Measurements from ENCODE around the gene ARPC4.

The ARPC4 gene

GRCh38 chr3:9812870-9813483 lies 20.1 kb downstream of the ARPC4 start:
- H3K4me1 ChIP-seq (ENCODE audit: low read length) = peaks cover 16% of the 10 kb centered on the region
- H3K4me2 ChIP-seq (ENCODE audit: low read length) = no peak overlapping the region
- H3K9me3 ChIP-seq (ENCODE audit: insufficient read depth, low read length) = no peaks in the 10 kb centered on the region
- peaks cover 4% of the 10 kb centered on the region for H3K36me3 ChIP-seq (replicated peaks; ENCODE audit: low read depth, low read length)
- H3K4me3 ChIP-seq (ENCODE audit: low read length) = no peak overlapping the region
- no peak overlapping the region for H2AFZ ChIP-seq (ENCODE audit: low read depth, low read length)
- H3K79me2 ChIP-seq (ENCODE audit: low read length) = no peaks in the 10 kb centered on the region
- no peak overlapping the region for H3K27ac ChIP-seq (ENCODE audit: low read length)
- no peaks in the 10 kb centered on the region for H4K20me1 ChIP-seq (ENCODE audit: insufficient read depth, low read length)
- TF ChIP-seq EZH2phosphoT487 (IDR thresholded peaks at IDR 0.05; ENCODE audit: low read depth) (no peak), CTCF (IDR thresholded peaks at IDR 0.05; ENCODE audit: low read depth, low read length) (no peak)
- no peaks in the 10 kb centered on the region for H3K27me3 ChIP-seq (ENCODE audit: low read depth, low read length)
- no peak overlapping the region for H3K9ac ChIP-seq (ENCODE audit: low read length)

- H4K20me1 ChIP-seq (ENCODE audit: insufficient read depth, low read length) = no peaks in the 10 kb centered on the region
- H3K36me3 ChIP-seq (replicated peaks; ENCODE audit: low read depth, low read length) = peaks cover 8% of the 10 kb centered on the region
- no peak overlapping the region for H3K4me3 ChIP-seq (ENCODE audit: low read length)
- H2AFZ ChIP-seq (ENCODE audit: low read depth, low read length) = no peak overlapping the region
- H3K9ac ChIP-seq (ENCODE audit: low read length) = no peak overlapping the region
- H3K27ac ChIP-seq (ENCODE audit: low read length) = no peak overlapping the region
- H3K4me1 ChIP-seq (ENCODE audit: low read length) = no peaks in the 10 kb centered on the region
- H3K27me3 ChIP-seq (ENCODE audit: low read depth, low read length) = no peaks in the 10 kb centered on the region
- no peaks in the 10 kb centered on the region for H3K79me2 ChIP-seq (ENCODE audit: low read length)
- no peaks in the 10 kb centered on the region for H3K9me3 ChIP-seq (ENCODE audit: insufficient read depth, low read length)
- TF ChIP-seq EZH2phosphoT487 (IDR thresholded peaks at IDR 0.05; ENCODE audit: low read depth) (no peak), CTCF (IDR thresholded peaks at IDR 0.05; ENCODE audit: low read depth, low read length) (no peak)
- H3K4me2 ChIP-seq (ENCODE audit: low read length) = no peak overlapping the region
These were observed 23.1 kb downstream of the ARPC4 start for GRCh38 chr3:9815986-9816385.

- Histone ChIP-seq H3K27ac (ENCODE audit: low read length) (no peak overlapping the region), H3K4me3 (ENCODE audit: low read length) (no peak overlapping the region), H3K79me2 (ENCODE audit: low read length) (no peaks in the 10 kb centered on the region), H4K20me1 (ENCODE audit: insufficient read depth, low read length) (no peaks in the 10 kb centered on the region), H3K9ac (ENCODE audit: low read length) (no peak overlapping the region), H2AFZ (ENCODE audit: low read depth, low read length) (no peak overlapping the region), H3K9me3 (ENCODE audit: insufficient read depth, low read length) (no peaks in the 10 kb centered on the region), H3K4me1 (ENCODE audit: low read length) (no peaks in the 10 kb centered on the region), H3K4me2 (ENCODE audit: low read length) (no peak overlapping the region), H3K27me3 (ENCODE audit: low read depth, low read length) (no peaks in the 10 kb centered on the region), H3K36me3 (replicated peaks; ENCODE audit: low read depth, low read length) (peaks cover 8% of the 10 kb centered on the region)
- TF ChIP-seq CTCF (IDR thresholded peaks at IDR 0.05; ENCODE audit: low read depth, low read length) (no peak), EZH2phosphoT487 (IDR thresholded peaks at IDR 0.05; ENCODE audit: low read depth) (no peak)
These were observed 24.6 kb downstream of the ARPC4 start for GRCh38 chr3:9817436-9817835.

GRCh38 chr3:9818666-9819335 lies 25.9 kb downstream of the ARPC4 start:
- Histone ChIP-seq H3K4me1 (ENCODE audit: low read length) (no peaks in the 10 kb centered on the region), H4K20me1 (ENCODE audit: insufficient read depth, low read length) (no peaks in the 10 kb centered on the region), H3K36me3 (replicated peaks; ENCODE audit: low read depth, low read length) (peaks cover 4% of the 10 kb centered on the region), H3K4me2 (ENCODE audit: low read length) (no peak overlapping the region), H3K4me3 (ENCODE audit: low read length) (no peak overlapping the region), H3K27me3 (ENCODE audit: low read depth, low read length) (no peaks in the 10 kb centered on the region), H3K9me3 (ENCODE audit: insufficient read depth, low read length) (no peaks in the 10 kb centered on the region), H2AFZ (ENCODE audit: low read depth, low read length) (no peak overlapping the region), H3K27ac (ENCODE audit: low read length) (no peak overlapping the region), H3K9ac (ENCODE audit: low read length) (no peak overlapping the region), H3K79me2 (ENCODE audit: low read length) (no peaks in the 10 kb centered on the region)
- TF ChIP-seq CTCF (IDR thresholded peaks at IDR 0.05; ENCODE audit: low read depth, low read length) = no peak
- TF ChIP-seq EZH2phosphoT487 (IDR thresholded peaks at IDR 0.05; ENCODE audit: low read depth) = no peak

All from OCI-LY3 (cell line).